Measurements from ENCODE around the gene OPHN1.

The OPHN1 gene

DNA sequence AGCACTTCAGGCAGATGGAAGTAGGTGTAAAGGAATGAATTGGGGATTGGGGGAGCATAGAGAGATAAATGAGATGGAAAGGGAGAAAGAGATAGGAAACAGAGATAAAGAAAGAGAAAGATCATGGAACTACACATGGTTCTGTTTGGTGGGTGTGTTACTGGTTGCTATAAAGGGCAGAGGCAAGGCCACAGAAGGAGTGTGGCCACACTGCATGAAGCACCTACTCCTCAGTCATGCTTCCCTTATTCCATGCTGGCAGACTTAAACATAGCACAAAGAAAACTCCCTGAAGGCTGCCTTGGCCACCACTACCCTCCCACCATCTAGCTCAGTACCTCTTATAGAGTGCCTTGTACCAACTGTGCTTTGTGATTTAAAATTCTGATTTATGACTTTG is 56.9 kb downstream of the OPHN1 start:
- Histone ChIP-seq H3K9me3 (ENCODE audit: severe bottlenecking) (no peaks in the 10 kb centered on the region), H3K27ac (ENCODE audit: poor library complexity, severe bottlenecking) (no peak overlapping the region), H3K4me3 (ENCODE audit: severe bottlenecking) (no peak overlapping the region), H3K36me3 (ENCODE audit: low read depth) (no peaks in the 10 kb centered on the region), H3K27me3 (ENCODE audit: insufficient read depth, poor library complexity, severe bottlenecking) (no peaks in the 10 kb centered on the region), H3K4me1 (ENCODE audit: insufficient read depth, poor library complexity, severe bottlenecking) (no peaks in the 10 kb centered on the region)
- ATAC-seq (ENCODE audit: low read depth): no peak
- no peak for DNase-seq (ENCODE audit: low spot score)
- TF ChIP-seq, protein P1, sequence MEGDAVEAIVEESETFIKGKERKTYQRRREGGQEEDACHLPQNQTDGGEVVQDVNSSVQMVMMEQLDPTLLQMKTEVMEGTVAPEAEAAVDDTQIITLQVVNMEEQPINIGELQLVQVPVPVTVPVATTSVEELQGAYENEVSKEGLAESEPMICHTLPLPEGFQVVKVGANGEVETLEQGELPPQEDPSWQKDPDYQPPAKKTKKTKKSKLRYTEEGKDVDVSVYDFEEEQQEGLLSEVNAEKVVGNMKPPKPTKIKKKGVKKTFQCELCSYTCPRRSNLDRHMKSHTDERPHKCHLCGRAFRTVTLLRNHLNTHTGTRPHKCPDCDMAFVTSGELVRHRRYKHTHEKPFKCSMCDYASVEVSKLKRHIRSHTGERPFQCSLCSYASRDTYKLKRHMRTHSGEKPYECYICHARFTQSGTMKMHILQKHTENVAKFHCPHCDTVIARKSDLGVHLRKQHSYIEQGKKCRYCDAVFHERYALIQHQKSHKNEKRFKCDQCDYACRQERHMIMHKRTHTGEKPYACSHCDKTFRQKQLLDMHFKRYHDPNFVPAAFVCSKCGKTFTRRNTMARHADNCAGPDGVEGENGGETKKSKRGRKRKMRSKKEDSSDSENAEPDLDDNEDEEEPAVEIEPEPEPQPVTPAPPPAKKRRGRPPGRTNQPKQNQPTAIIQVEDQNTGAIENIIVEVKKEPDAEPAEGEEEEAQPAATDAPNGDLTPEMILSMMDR (IDR thresholded peaks at IDR 0.05; ENCODE audit: poor library complexity, severe bottlenecking): no peak

DNA sequence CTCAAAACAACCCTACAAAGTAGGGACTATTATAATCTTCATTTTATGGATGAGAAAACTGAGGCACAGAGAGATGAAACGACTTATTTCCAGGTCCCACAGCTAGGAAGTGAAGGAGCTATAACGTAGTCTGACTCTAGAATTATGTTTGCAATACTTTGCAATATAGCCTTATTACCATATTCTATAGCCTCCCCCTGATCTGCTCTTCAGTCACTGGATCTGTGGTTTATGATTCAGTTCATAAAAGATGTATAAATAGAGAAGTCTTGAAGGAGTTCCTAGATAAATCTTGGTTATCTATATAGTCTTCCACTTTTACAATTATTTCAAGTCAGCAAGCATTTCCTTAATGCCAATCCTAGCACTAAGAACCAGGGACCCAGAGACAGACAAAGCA is 57.5 kb downstream of the OPHN1 start:
- Histone ChIP-seq H3K9me3 (ENCODE audit: severe bottlenecking) (no peaks in the 10 kb centered on the region), H3K36me3 (ENCODE audit: low read depth) (no peaks in the 10 kb centered on the region), H3K4me3 (ENCODE audit: severe bottlenecking) (no peak overlapping the region), H3K27me3 (ENCODE audit: insufficient read depth, poor library complexity, severe bottlenecking) (no peaks in the 10 kb centered on the region), H3K4me1 (ENCODE audit: insufficient read depth, poor library complexity, severe bottlenecking) (no peaks in the 10 kb centered on the region), H3K27ac (ENCODE audit: poor library complexity, severe bottlenecking) (no peak overlapping the region)
- no peak for ATAC-seq (ENCODE audit: low read depth)
- TF ChIP-seq, protein P1 (IDR thresholded peaks at IDR 0.05; ENCODE audit: poor library complexity, severe bottlenecking): no peak
- no peak for DNase-seq (ENCODE audit: low spot score)

DNA sequence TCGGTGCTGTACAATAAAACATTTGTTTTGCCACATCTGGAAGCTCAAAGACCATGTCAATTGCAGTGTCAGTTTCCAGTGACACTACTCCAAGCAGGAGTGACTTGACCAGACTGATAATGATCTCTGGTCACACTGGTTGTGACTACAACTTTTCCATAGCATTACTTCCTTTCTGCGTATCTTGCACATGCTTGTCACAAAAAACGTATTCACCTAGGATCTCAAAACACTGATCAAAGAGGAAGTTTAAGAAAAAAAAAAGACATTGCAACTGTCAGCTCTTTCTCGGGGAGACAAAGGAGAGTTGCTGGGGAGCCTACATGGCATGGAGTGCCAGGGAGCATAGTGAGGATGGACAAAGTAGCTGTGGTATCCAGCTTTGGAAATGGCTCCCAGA is 60.6 kb downstream of the OPHN1 start:
- no peak overlapping the region for H3K27ac ChIP-seq (ENCODE audit: poor library complexity, severe bottlenecking)
- H3K4me1 ChIP-seq (ENCODE audit: insufficient read depth, poor library complexity, severe bottlenecking): no peaks in the 10 kb centered on the region
- no peaks in the 10 kb centered on the region for H3K9me3 ChIP-seq (ENCODE audit: severe bottlenecking)
- no peak overlapping the region for H3K4me3 ChIP-seq (ENCODE audit: severe bottlenecking)
- H3K27me3 ChIP-seq (ENCODE audit: insufficient read depth, poor library complexity, severe bottlenecking): no peaks in the 10 kb centered on the region
- TF ChIP-seq, protein P1 (IDR thresholded peaks at IDR 0.05; ENCODE audit: poor library complexity, severe bottlenecking): no peak
- no peak for DNase-seq (ENCODE audit: low spot score)
- no peak for ATAC-seq (ENCODE audit: low read depth)
- no peaks in the 10 kb centered on the region for H3K36me3 ChIP-seq (ENCODE audit: low read depth)

DNA sequence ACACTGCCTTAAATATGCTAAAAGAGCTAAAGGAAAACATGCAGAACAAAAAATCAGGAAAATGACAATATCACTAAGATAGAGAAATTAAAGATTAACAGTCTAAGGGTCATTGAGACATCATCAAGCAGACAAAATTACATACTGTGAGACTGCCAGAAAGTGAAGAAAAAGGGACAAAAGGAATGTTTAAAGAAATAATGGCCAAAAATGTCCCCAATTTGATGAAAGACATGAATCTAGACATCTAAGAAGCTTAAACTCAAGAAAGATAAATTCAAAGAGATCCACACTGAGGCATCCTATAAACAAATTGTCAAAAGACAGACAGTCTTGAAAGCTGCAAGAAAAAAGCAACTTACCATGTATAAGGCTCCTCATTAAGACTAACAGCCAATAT is 63.7 kb downstream of the OPHN1 start:
- Histone ChIP-seq H3K9me3 (ENCODE audit: severe bottlenecking) (no peaks in the 10 kb centered on the region), H3K27me3 (ENCODE audit: insufficient read depth, poor library complexity, severe bottlenecking) (no peaks in the 10 kb centered on the region), H3K27ac (ENCODE audit: poor library complexity, severe bottlenecking) (no peak overlapping the region), H3K4me1 (ENCODE audit: insufficient read depth, poor library complexity, severe bottlenecking) (no peaks in the 10 kb centered on the region), H3K4me3 (ENCODE audit: severe bottlenecking) (no peak overlapping the region), H3K36me3 (ENCODE audit: low read depth) (no peaks in the 10 kb centered on the region)
- no peak for DNase-seq (ENCODE audit: low spot score)
- ATAC-seq (ENCODE audit: low read depth): no peak
- TF ChIP-seq, protein P1 (IDR thresholded peaks at IDR 0.05; ENCODE audit: poor library complexity, severe bottlenecking): no peak

DNA sequence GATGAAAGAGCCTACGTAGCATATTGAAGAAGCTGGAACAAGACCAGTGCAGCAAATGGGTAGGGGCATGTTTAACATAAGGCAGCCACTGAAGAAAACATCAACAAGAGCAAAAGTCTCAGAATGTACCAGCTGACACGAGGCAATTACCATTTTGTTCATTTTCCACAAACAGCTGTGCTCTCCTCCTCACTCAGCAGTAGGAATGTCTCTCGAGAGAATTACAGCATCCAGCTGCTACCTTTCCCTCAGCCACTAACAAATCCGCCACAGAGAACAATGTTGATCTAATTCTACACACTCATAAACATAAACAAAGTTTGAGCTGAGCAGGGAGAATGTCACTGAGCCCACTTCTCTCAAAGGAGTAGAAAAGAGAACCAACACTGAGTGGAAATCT is 68.0 kb downstream of the OPHN1 start:
- Histone ChIP-seq H3K36me3 (ENCODE audit: low read depth) (no peaks in the 10 kb centered on the region), H3K27ac (ENCODE audit: poor library complexity, severe bottlenecking) (no peak overlapping the region), H3K4me1 (ENCODE audit: insufficient read depth, poor library complexity, severe bottlenecking) (no peaks in the 10 kb centered on the region), H3K9me3 (ENCODE audit: severe bottlenecking) (no peaks in the 10 kb centered on the region), H3K27me3 (ENCODE audit: insufficient read depth, poor library complexity, severe bottlenecking) (no peaks in the 10 kb centered on the region), H3K4me3 (ENCODE audit: severe bottlenecking) (no peak overlapping the region)
- no peak for DNase-seq (ENCODE audit: low spot score)
- ATAC-seq (ENCODE audit: low read depth): no peak
- TF ChIP-seq, protein P1 (IDR thresholded peaks at IDR 0.05; ENCODE audit: poor library complexity, severe bottlenecking): no peak

All from RWPE2 (cell line).